SH-SY5Y (cell line): Measurements from ENCODE around the gene NEXN.

ENCODE experiments used
- GATA2 ChIP-seq: IDR thresholded peaks from 2 replicates; pipeline ENCODE4 v1.6.1; 2011; ENCODE audit warnings: mild to moderate bottlenecking, low read depth, low read length
- GATA3 ChIP-seq: IDR thresholded peaks from 2 replicates; pipeline ENCODE4 v1.6.1; 2011; ENCODE audit warnings: low read depth, mild to moderate bottlenecking, low read length, moderate library complexity

Gene NEXN

DNA sequence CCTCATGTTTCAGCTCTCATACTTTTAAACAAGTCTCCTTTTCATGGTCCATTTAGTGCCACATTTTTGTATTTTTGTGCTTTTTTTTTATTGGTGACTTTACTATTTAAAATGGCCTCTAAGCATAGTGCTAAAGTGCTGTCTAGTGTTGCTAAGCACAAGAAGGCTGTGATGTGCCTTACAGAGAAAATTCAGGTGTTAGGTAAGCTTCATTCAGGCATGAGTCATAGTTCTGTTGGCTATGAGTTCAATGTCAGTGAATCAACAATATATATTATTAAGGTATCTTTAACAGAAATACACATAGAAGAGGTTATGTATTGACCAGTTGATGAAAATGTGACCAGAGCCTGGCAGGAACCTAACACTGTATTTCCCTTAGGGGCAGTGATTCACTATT is 103.2 kb downstream of the NEXN start:
- TF ChIP-seq GATA3 (no peak), GATA2 (no peak)
